ENCODE results near the gene CAPN11.

The CAPN11 gene

DNA sequence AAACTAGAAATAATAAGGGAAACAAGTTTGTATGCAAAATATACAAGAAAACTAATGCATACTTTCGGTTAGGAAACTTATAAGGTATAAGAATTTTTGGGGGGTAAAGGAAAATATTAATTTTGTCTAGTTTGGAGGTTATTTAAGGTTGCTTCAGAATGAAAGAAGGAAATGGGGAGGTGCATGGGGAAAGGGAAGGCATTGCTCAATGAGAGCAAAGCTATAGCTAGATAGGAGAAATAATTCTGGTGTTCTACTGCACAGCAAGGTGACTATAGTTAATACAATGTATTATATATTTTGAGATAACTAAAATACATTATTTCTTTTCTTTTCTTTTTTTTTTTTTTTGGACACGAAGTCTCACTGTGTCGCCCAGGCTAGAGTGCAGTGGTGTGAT lies 52.7 kb downstream of the CAPN11 start:
- DNase-seq (ENCODE audit: low read depth in 2 of 2), result no peak

DNA sequence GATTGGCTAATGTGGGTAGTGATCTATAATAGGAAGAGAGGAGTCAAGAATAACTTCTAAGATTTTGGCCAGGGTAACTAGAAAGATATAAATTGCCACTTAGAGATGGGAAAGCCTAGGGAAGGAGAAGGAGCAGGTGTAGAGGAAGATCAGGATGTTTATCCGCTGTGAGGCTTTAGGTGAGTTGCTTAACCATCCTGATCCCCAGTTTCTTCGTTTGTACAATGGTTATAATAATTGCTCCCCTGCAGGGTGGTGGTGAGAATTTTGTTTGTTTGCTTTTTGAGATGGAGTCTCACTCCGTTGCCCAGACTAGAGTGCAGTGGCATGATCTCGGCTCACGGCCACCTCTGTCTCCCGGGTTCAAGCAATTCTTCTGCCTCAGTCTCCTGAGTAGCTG lies 55.7 kb downstream of the CAPN11 start:
- DNase-seq (ENCODE audit: low read depth in 2 of 2), result no peak

GRCh38 chr6:44216677-44217331 lies 58.2 kb downstream of the CAPN11 start, which contains the start of gene MYMX:
MYMX (plus strand) TSS chr6:44216926; CDS start chr6:44217472, 546 bp downstream.
- DNase-seq (ENCODE audit: low read depth in 2 of 2), result no peak

GRCh38 chr6:44217332-44218143 lies 58.9 kb downstream of the CAPN11 start:
- no peak for DNase-seq (ENCODE audit: low read depth in 2 of 2)

DNA sequence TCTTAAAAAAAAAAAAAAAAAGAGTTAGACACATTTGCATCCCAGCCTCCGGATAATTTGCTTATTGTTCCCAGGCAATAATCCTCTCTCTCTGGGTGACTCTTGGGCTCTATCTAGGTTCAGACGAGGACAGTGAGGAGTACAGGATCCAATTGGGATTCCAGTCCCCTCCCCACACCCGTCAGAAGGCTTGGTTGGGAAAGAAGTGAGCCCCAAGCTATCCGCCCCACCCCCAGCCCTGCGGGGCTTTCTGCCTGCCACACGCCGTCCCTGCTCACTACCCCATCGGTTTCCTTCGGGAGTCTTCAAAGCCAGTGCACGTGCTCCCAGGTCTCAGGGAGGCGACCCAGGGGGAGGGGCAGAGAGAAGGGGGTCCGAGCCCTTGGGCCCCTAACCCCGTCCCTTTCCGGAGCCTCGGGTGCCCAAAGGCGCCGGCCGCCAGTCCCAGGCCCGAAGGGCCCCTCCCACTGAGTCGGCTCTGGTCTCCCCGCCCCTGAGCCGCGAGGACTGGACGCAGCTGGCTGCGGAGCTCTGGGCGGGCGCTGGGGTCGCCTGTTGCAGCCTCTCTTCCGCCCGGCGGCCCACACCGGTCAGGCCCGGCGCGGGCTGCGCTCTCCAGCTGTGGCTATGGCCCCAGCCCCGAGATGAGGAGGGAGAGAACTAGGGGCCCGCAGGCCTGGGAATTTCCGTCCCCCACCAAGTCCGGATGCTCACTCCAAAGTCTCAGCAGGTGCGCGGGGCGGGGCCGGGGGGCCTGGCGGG lies 60.6 kb downstream of the CAPN11 start:
- DNase-seq (ENCODE audit: low read depth in 2 of 2), result no peak

DNA sequence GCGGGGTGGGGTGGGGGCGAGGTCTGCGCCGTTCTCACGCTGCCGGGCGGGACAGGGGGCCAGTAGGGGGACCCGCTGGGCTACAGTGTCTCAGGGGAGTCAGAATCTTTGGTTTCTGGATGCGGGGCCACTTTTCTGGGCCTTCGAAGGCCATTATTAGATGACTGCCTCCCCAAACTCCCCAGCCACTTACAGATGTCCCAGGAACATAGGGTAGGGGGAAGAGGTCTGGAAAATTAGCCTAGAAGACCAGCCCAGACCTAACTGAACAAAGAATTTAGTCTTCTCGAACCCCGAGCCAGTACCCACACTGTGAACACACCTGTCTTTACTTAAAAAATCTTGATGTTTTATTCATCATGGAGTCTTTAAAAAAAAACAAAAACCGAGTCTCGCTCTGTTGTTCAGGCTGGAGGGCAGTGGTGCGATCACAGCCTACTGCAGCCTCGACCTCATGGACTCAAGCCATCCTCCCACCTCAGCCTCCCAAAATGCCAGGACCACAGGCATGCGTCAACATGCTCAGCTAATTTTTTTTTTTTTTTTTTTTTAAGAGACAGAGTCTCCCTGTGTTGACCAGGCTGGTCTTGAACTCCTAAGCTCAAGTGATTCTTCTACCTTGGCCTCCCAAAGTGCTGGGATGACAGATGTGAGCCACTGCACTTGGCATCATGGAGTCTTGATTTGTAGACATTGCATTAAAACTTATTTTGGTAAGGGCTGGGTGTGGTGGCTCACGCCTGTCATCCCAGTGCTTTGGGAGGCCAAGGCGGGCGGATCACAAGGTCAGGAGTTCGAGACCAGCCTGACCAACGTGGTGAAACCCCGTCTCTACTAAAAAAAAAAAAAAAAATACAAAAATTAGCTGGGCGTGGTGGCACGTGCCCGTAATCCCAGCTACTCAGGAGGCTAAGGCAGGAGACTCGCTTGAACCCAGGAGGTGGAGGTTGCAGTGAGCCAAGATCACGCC lies 61.5 kb downstream of the CAPN11 start:
- no peak for DNase-seq (ENCODE audit: low read depth in 2 of 2)

GRCh38 chr6:44220913-44221290 lies 62.3 kb downstream of the CAPN11 start:
- no peak for DNase-seq (ENCODE audit: low read depth in 2 of 2)

GRCh38 chr6:44221291-44221960 lies 62.8 kb downstream of the CAPN11 start:
- DNase-seq (ENCODE audit: low read depth in 2 of 2), result peak; percentile 64 to 67

DNA sequence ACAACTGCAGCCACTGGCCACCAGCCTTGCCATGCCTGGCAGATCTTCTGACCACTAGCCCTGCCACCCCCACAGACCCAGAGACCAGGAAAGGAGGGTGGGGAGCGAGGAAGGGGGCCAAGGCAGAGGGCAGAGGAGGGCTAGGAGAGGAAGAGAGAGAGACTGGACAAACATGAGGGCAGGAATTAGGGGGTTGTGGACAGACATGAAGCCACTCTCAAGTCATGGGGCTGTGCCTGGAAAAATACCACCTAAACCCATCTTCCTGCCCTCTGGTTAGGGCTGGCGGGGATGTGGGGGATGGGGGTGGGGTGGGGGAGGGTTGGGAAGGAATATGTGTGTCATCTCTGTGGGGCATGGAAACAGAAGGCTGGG lies 63.3 kb downstream of the CAPN11 start:
- DNase-seq (ENCODE audit: low read depth in 2 of 2), result no peak

GRCh38 chr6:44222486-44223318 lies 64.1 kb downstream of the CAPN11 start:
- DNase-seq (ENCODE audit: low read depth in 2 of 2), result no peak

- peak; percentile 70 to 84 for DNase-seq (ENCODE audit: low read depth in 2 of 2)
Measured at GRCh38 chr6:44223319-44224028, 64.9 kb downstream of the CAPN11 start, which contains the start of gene SLC29A1. SLC29A1 (plus strand) TSS chr6:44223595; CDS start chr6:44227314, 3,719 bp downstream.

DNA sequence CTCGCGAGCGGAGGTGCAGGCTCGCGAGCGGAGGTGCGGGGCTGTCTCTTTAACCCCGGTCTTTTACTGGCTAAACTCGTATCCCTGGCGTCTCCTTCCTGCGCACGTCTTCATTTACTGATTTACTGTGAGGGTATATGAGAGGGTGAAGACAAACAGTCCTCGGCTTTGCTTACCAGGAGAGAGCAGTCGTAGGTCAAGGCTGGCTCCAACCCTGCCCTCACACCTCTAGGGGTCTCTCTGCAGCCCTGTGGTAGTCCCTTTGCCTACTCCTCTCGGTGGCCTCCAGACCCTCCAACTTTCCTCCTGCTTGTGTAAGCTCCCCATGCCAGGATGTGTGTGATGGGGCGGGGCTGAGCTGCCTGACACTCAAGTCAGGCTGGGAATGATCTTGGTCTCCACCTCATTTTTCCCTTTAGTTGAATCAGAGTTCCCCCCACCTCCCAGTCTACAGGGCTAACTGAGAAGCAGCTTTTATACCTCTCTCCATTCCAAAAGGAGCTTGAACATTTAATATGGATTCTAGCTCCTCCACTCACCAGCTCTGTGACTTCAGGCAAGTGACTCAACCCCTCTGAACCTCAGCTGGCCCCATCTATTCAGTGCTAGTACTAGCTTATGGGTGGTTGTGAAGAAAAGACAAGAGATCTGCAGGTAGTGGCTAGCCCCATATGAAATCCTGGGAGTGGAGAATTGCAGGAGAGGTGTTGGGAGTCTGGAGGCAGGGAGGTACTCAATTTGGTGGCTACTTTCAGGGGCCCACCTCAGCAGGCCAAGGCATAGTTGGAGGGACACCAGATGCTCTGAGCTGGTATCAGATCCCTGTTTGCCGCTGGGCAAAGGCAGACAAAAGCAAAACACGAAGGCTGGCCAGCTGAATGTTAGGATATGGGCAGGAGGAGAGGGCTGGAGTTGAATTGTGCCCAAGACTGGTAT lies 65.7 kb downstream of the CAPN11 start:
- DNase-seq (ENCODE audit: low read depth in 2 of 2), result no peak

- DNase-seq (ENCODE audit: low read depth in 2 of 2), result no peak
Measured at GRCh38 chr6:44224965-44225305, 66.3 kb downstream of the CAPN11 start.

DNA sequence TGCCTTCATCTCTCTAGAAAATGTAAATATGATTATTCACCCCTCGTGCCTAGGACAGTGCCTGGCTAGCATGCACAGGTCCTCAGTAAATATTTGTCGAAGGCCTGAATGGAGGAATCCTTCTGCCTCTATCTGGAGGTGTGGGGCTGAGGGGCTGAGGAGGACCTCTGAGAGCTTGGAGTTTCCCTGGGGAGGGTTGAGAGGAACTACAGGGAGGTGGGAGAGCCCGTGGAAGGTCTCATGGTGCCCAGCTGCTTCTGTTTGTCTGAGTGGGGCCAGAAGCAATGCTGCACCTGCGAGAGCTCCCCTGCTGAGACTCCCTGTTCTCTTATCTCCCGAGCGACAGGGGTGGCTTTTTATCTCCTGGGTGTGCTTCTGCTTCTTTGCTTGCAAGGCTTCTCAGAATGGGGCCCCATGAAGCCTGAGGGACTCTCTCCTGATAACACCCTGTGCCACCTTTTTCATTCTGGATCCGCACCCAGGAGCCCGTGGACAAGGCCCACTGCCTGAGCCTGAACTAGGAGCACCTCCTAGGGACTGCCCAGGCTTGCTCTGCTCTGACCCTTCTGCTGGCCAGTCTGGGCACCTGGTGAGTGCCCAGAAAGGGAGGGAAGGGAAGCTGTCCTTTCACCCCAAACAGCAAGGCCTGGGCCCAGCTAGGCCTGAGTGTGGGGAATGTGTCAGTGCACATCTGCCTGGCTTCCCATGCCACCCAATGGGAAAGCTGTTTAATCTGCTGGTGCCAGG lies 67.1 kb downstream of the CAPN11 start:
- no peak for DNase-seq (ENCODE audit: low read depth in 2 of 2)

GRCh38 chr6:44226368-44227147 lies 67.9 kb downstream of the CAPN11 start:
- no peak for DNase-seq (ENCODE audit: low read depth in 2 of 2)

DNA sequence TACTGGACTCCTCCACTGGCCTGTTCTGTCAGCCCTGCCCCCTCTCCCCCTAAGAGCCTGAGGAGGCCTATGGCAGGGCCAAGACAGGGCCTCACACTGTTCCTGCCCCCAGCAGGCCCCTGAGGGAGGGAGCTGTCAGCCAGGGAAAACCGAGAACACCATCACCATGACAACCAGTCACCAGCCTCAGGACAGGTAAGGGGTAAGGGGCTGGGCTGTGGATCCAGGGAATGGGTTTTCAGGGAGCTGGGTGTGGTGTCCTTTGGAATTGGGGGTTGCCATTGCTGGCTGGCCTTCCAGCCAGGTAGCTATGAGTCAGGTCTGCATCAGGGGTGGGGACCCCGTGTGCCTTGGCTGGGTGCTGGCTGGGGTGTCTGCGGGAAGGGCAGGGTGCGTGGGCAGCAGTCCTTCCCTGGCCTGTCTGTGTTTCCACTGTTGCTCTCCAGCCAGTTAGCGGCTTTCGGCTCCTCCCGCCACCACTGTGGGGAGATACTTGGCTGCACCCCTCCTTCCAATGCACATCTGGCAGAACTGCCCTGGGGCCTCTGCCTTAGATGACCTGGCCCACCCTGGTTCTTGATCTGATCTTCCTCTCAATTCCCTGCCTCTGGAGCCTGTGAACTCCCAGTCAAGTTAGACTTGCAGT lies 68.7 kb downstream of the CAPN11 start:
- DNase-seq (ENCODE audit: low read depth in 2 of 2), result no peak
